Memory B cell (primary cell): ENCODE measurements around the gene C2orf15.
"Not testable (repeated sequence)": the region's sequence is repeated elsewhere in the genome, so short reads cannot be mapped to it uniquely, and the experiment has no call there.

Experiments
- ATAC-seq: fragments of 150-1000 bp; cut with Tn5 transposase; 2 replicates; pipeline ENCODE4 v1.10.0; 2021; ENCODE audit warnings: low read depth, mild to moderate bottlenecking, moderate library complexity
- DNase-seq, 2 donors: peaks; one replicate each; pipeline ENCODE4 v3.0.0; 2022; ENCODE audit warnings: low spot score in 2 of 2
- H3K27ac Mint-ChIP-seq: one replicate; pipeline ENCODE4 v1.8.0; 2022; ENCODE audit warnings: mild to moderate bottlenecking, moderate library complexity, mixed read lengths
- H3K27me3 Mint-ChIP-seq: one replicate; pipeline ENCODE4 v1.8.0; 2022; ENCODE audit warnings: mixed read lengths
- H3K36me3 Mint-ChIP-seq: one replicate; pipeline ENCODE4 v1.8.0; 2022; ENCODE audit warnings: mild to moderate bottlenecking, mixed read lengths
- H3K4me1 Mint-ChIP-seq: one replicate; pipeline ENCODE4 v1.8.0; 2022; ENCODE audit warnings: mixed read lengths
- H3K4me3 Mint-ChIP-seq: one replicate; pipeline ENCODE4 v1.8.0; 2022; ENCODE audit warnings: mild to moderate bottlenecking, moderate library complexity, mixed read lengths
- H3K9me3 Mint-ChIP-seq: one replicate; pipeline ENCODE4 v1.8.0; 2022; ENCODE audit warnings: mixed read lengths

C2orf15 gene

GRCh38 chr2:99184811-99185210 lies 43.3 kb downstream of the C2orf15 start:
- H3K4me3 Mint-ChIP-seq = no peak overlapping the region
- ATAC-seq (no peak), DNase-seq (no peak)
- no peak overlapping the region for H3K27ac Mint-ChIP-seq
- no peaks in the 10 kb centered on the region for H3K9me3 Mint-ChIP-seq
- no peaks in the 10 kb centered on the region for H3K27me3 Mint-ChIP-seq
- H3K36me3 Mint-ChIP-seq = peaks cover 8% of the 10 kb centered on the region
- peaks cover 20% of the 10 kb centered on the region for H3K4me1 Mint-ChIP-seq

DNA sequence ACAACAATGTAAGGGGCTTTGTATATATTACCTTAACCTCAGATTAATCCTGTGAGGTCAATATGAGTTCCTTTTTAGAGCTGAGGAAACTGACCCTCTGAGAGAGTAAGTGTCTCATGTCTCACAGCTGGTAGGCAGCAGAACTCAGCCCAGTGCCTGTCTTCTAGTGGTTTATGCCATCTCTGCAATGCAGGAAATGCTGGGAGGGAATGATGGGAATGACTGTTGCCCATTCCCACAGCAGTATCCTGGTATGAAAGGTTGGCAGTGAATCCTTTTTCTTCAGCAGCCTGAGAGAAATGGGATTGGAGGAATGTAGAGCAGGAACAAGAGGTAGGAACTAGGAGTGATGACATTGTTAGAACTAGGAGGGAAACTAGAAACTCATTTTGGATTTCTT lies 45.5 kb downstream of the C2orf15 start:
- DNase-seq (no peak), ATAC-seq (no peak)
- Mint-ChIP-seq H3K27me3 (no peaks in the 10 kb centered on the region), H3K27ac (no peak overlapping the region), H3K36me3 (peaks cover 21% of the 10 kb centered on the region), H3K9me3 (no peaks in the 10 kb centered on the region), H3K4me3 (no peak overlapping the region), H3K4me1 (peaks cover 19% of the 10 kb centered on the region)

DNA sequence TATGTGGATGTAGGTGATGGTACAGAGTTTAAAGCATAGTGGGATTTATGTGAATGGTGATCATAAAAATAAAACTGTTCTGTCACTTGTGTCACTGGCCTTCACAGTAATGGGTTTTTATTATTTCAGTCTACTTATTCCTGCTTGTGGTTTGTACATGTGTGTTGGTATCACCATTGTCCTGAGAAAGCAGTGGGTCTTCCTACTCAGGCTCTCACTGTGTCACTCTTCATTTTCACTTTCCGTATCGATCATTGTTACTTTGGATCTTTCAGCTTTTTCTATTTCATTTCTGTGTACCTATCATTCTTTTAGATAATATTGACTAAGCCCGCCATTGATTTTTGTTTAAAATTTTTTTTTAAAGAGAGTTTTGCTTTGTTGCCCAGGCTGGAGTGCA lies 46.9 kb downstream of the C2orf15 start:
- no peak overlapping the region for H3K4me3 Mint-ChIP-seq
- DNase-seq = no peak
- H3K36me3 Mint-ChIP-seq = peaks cover 30% of the 10 kb centered on the region
- ATAC-seq = no peak
- H3K9me3 Mint-ChIP-seq = no peaks in the 10 kb centered on the region
- H3K27ac Mint-ChIP-seq = no peak overlapping the region
- peaks cover 14% of the 10 kb centered on the region for H3K4me1 Mint-ChIP-seq
- no peaks in the 10 kb centered on the region for H3K27me3 Mint-ChIP-seq

- DNase-seq = no peak
- Mint-ChIP-seq H3K27me3 (no peaks in the 10 kb centered on the region), H3K4me3 (no peak overlapping the region), H3K9me3 (no peaks in the 10 kb centered on the region), H3K36me3 (peaks cover 36% of the 10 kb centered on the region), H3K4me1 (peaks cover 2% of the 10 kb centered on the region), H3K27ac (no peak overlapping the region)
- ATAC-seq = no peak
Measured at GRCh38 chr2:99190548-99190947, 49.0 kb downstream of the C2orf15 start.

DNA sequence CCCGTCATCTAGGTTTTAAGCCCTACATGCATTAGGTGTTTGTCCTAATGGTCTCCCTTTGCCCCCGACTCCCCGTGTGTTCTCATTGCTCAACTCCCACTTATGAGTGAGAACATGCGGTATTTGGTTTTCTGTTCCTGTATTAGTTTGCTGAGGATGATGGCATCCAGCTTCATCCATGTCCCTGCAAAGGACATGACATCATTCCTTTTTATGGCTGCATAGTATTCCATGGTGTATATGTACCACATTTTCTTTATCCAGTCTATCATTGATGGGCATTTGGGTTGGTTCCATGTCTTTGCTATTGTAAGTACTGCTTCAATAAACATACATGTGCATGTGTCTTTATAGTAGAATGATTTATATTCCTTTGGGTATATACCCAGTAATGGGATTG lies 50.9 kb downstream of the C2orf15 start:
- not testable (repeated sequence) for H3K27ac Mint-ChIP-seq, ATAC-seq, H3K4me1 Mint-ChIP-seq, H3K4me3 Mint-ChIP-seq, DNase-seq, H3K9me3 Mint-ChIP-seq, H3K27me3 Mint-ChIP-seq
- peaks cover 41% of the 10 kb centered on the region for H3K36me3 Mint-ChIP-seq

- H3K27ac Mint-ChIP-seq = no peak overlapping the region
- no peak for ATAC-seq
Measured at GRCh38 chr2:99198103-99198841, 56.8 kb downstream of the C2orf15 start.

GRCh38 chr2:99200076-99200800 lies 58.7 kb downstream of the C2orf15 start:
- Mint-ChIP-seq H3K9me3 (peaks cover 3% of the 10 kb centered on the region), H3K4me1 (peaks cover 2% of the 10 kb centered on the region), H3K27me3 (no peaks in the 10 kb centered on the region), H3K27ac (peak overlapping the region; percentile 43), H3K36me3 (peaks cover 15% of the 10 kb centered on the region), H3K4me3 (no peak overlapping the region)
- DNase-seq (no peak), ATAC-seq (no peak)

More at GRCh38 chr2:99198103-99198841, 56.8 kb downstream of the C2orf15 start:
- H3K36me3 Mint-ChIP-seq = peaks cover 19% of the 10 kb centered on the region
- no peaks in the 10 kb centered on the region for H3K9me3 Mint-ChIP-seq
- no peak overlapping the region for H3K4me3 Mint-ChIP-seq
- H3K4me1 Mint-ChIP-seq = peaks cover 2% of the 10 kb centered on the region
- no peak for DNase-seq
- no peaks in the 10 kb centered on the region for H3K27me3 Mint-ChIP-seq
